NT2/D1 (cell line): ENCODE results near the gene MAGEB5.

Experiments used
- YY1 ChIP-seq: IDR thresholded peaks from 2 replicates; pipeline ENCODE4 v1.6.1; 2011; ENCODE audit not compliant: insufficient read length, insufficient read depth
- ZNF274 ChIP-seq: IDR thresholded peaks from 2 replicates; pipeline ENCODE4 v1.6.1; 2011; ENCODE audit warnings: mild to moderate bottlenecking, low read depth, low read length

- no peak for TF ChIP-seq YY1
- TF ChIP-seq ZNF274: no peak
Measured at GRCh38 chrX:26215869-26216268, at the start of gene MAGEB5.
